DMS53 treated with DMSO at 0.1 percent for 48 hours (cell line): Measurements from ENCODE around the gene DNAJB11.
"Not testable (repeated sequence)": the region's sequence is repeated elsewhere in the genome, so short reads cannot be mapped to it uniquely, and the experiment has no call there.

Experiments used
- DNase-seq: peaks from one replicate; lab custom pipeline; 2025; ENCODE audit not compliant: unreplicated experiment; lab: John Stamatoyannopoulos, UW

Gene DNAJB11

DNA sequence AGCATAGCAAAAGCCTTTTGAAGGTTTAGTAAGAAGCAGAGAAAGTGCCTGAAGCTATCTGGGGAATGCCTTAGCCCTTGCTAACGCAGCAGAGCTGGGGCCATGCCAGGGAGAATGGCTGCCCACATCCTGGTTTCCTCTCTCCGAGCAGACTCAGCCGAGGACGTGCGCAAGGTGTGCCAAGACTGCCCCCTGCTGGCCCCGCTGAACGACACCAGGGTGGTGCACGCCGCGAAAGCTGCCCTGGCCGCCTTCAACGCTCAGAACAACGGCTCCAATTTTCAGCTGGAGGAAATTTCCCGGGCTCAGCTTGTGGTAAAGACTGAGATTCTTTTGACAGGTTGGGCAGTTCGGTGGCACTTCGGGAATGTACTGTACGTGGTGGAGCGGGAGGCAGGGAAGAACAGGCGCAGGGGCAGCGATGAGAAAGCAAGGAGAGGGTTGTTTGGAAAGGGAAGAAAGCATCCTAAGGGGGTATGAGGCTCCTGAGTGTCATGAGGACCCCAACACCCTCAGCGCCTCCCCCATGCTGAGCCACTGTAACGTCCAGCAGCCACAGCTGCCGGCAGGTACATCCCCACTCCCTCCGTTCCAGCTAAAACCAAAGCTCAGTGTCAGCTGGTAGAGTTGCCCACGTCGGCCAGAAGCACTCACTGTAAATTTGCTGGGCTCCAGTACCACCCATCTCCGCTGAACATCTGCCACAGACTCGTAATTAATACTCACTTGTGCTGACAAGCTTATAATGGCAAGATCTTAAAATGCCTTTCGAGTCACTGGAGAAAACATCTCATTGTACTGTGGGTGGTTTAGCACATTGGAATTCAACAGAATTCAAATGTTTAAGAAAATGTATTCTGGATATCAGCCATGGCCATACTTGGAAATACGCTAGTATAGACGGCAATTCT lies 46.8 kb downstream of the DNAJB11 start:
- DNase-seq: peak; percentile 48

GRCh38 chr3:186618318-186618938 lies 47.9 kb downstream of the DNAJB11 start:
- no peak for DNase-seq

DNA sequence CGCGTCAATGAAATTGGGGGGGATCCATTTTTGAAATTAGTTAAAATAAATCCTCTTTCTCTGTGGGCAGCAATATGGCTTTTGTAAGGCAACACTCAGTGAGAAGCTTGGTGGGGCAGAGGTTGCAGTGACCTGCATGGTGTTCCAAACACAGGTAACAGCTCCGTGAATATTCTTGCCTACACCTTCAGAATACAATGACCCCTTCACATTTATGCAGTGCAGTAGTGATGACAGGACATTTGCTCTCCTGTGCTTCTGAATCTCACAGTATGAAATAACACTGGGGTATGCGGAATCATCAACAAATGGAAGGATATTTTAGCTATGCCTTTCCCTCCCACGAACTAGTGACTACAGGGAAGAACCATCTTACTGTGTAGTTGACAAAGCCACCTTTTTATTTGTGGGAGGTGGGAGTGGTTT lies 49.3 kb downstream of the DNAJB11 start:
- DNase-seq: no peak

GRCh38 chr3:186620213-186621092 lies 49.9 kb downstream of the DNAJB11 start:
- DNase-seq: no peak

- no peak for DNase-seq
Observed at GRCh38 chr3:186621894-186622650, 51.6 kb downstream of the DNAJB11 start.

DNA sequence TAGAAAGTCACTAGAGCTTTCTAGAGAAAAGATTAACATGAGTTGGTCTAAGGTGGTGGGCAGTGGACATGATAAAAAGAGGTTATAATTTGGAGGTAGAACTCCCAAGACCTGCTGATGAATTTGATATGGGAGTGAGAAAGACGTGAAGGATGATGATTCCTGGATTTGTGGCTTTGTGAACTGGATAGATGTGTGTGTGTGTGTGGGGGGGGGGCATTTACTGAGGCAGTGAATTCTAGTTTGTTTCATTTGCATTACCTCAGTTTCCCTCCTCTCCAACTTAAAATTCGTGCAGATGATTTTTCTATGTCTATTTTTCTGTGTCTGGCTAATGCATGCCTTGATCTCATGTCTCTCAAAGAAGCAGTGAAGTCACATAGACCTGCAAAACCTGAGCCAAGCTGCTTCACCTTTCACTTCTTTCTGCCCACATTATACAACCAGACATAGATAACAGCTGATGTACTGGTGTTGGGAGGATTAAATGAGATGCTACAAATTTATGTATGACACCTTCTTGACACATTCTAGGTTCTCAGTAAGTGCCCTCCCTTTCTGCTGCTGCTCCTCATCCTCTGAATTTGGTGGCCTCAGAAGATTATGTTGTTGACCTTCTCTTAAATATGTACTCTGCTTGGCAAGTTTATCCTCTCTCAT lies 52.3 kb downstream of the DNAJB11 start:
- DNase-seq: no peak

- DNase-seq: no peak
Observed at GRCh38 chr3:186624598-186624997, 54.1 kb downstream of the DNAJB11 start.

DNA sequence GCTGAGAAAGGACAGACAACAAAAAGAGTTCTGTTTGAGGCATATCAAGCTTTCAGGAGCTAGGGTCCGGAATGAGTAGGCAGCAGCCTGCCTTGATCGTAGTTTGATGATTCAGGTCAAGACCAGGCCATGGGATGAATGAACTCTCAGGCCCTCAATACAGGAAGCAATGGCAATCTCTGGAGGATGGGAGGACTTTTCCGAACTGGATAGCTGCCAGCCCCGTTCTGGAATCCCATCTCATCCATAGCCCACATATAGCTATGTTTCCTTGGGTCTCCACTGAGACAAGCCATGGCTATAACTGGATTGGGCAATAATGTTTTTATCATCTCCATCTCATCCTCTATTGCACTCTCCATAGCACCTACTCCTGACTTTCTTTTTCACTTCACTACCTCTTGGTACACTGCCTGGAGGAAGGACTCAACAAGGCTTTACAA lies 55.1 kb downstream of the DNAJB11 start:
- DNase-seq: no peak

DNA sequence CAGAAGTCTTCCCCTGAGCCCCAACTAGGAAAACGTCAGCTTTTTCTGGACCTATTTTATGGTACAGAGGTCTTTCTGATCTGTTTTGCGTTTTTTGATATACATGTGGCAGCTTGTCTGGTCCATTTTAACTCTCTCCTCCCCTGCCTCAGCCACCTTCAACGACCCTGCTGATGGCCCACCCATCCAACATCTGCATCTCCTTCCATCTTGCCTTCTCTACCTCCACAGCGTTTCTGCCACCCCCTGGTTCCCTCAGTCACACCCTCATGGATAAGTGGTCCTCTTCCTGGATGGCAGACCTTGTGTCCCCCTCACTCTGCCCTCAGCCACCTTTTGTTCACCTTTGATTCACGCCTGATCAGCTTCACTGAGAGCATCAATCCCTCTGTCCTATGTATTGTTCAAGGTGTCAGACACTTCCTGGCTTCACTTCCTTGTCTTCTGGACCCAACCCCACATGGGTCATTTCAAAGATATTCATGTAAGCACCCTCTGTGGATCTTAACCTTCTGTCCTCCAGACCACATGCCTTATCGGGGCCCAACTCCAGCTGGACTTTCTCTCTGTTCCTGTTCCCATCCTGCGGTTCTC lies 55.8 kb downstream of the DNAJB11 start:
- DNase-seq: no peak

- no peak for DNase-seq
Observed at GRCh38 chr3:186627852-186628414, 57.4 kb downstream of the DNAJB11 start.

GRCh38 chr3:186628756-186629155 lies 58.2 kb downstream of the DNAJB11 start:
- no peak for DNase-seq

DNA sequence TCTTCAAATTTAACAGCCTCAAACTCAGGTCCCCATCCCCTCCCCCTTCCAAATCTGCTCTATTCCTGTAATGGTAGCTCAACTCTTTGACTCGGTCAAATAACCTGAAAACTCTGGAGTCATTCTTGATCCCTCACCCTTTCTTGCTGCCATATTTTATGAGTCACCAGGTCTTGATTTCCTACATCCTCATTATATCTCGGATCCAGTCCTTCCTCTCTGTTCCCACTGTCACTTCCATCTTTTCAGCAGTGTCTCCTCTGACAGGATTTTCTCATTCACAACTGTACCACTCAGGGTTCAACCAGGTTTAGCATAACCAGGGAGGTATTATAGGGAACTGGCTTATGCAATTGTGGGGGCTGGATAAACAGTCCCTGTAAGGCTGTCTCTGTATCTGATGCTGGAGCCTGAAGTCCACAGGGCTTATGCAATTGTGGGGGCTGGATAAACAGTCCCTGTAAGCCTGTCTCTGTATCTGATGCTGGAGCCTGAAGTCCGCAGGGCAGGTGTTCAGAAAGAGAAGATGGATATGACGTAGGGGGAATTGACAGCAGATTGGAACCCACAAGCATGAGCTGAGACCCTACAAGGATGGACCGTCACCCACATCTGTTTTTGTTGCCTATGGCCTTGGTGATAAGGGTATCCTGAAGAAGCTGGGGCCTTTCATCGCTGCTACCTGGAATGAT lies 60.6 kb downstream of the DNAJB11 start:
- DNase-seq: no peak

GRCh38 chr3:186633481-186633880 lies 63.0 kb downstream of the DNAJB11 start:
- no peak for DNase-seq

DNA sequence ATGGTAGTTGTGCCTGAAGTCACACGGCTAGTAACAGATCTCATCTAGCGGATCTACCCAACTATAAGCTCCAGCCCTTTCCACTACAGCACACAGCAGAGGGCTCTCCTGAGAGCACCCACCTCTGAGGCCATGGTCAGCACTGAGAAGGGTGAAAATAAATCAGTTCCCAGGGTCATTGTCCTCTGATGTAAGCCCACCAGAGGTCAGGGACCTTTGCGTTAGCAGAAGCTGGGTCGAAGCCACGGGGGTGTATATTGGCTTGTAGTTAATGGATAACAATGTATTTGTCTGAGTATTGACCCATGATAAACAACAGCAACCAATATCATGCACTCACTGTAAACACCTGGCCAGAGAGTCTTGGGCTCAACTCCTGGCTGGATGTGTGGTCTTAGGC lies 63.7 kb downstream of the DNAJB11 start:
- DNase-seq: not testable (repeated sequence)
